Sigmoid colon (tissue), 7 donors: ENCODE data around the gene ARL4A. TPM values are rescaled to one million over a fixed set of nuclear protein-coding genes. Genes with fewer than 3 reads are reported as not detected.

Source experiments
- DNase-seq: peaks from one replicate; pipeline ENCODE4 v3.0.0-alpha.2; 2019
- H3K27ac ChIP-seq, 4 donors: fragments of 200-600 bp; sonication (generic); one replicate each; pipeline ENCODE4 v1.5.1; 2016 to 2019; ENCODE audit warnings: mild to moderate bottlenecking in 1 of 4
- H3K27me3 ChIP-seq, 3 donors: fragments of 200-600 bp; sonication (generic); one replicate each; pipeline ENCODE4 v1.5.1; 2019; ENCODE audit warnings: mild to moderate bottlenecking in 1 of 3
- H3K36me3 ChIP-seq, 4 donors: fragments of 200-600 bp; sonication (generic); one replicate each; pipeline ENCODE4 v1.5.1; 2016 to 2019
- H3K4me1 ChIP-seq, 4 donors: fragments of 200-600 bp; sonication (generic); one replicate each; pipeline ENCODE4 v1.5.1; 2017 to 2019
- H3K4me3 ChIP-seq, 4 donors: fragments of 200-600 bp; sonication (generic); one replicate each; pipeline ENCODE4 v1.5.1; 2017 to 2019; ENCODE audit warnings: mild to moderate bottlenecking in 2 of 4, moderate library complexity in 1 of 4
- H3K9me3 ChIP-seq, 4 donors: fragments of 200-600 bp in 3 of 4; sonication (generic) in 3 of 4; one replicate each; pipeline versions ENCODE4 v1.5.1 to v1.6.1; 2013 to 2019
- CTCF ChIP-seq, 4 experiments: fragments of 450-650 bp in 3 of 4; fragments of 200-600 bp in 1 of 4; IDR thresholded peaks; one replicate each; pipeline ENCODE4 v1.5.1; 2016 to 2019; ENCODE audit warnings: antibody characterized with exemption in 4 of 4, mild to moderate bottlenecking in 3 of 4, moderate library complexity in 2 of 4
- EP300 ChIP-seq, 4 donors: sonication (generic); formaldehyde crosslinking; IDR thresholded peaks; one replicate each; pipeline ENCODE4 v1.6.1; 2017; ENCODE audit warnings: antibody characterized with exemption in 4 of 4
- POLR2A ChIP-seq, 2 donors: fragments of 450-650 bp; IDR thresholded peaks; one replicate each; pipeline ENCODE4 v1.6.1; 2016; ENCODE audit warnings: antibody characterized with exemption in 2 of 2, mild to moderate bottlenecking in 2 of 2, moderate library complexity in 2 of 2
- POLR2AphosphoS5 ChIP-seq, 4 donors: sonication (generic); formaldehyde crosslinking; IDR thresholded peaks; one replicate each; pipeline ENCODE4 v1.6.1; 2017; ENCODE audit warnings: antibody characterized with exemption in 4 of 4
- WGBS, 2 donors: extraction: QIAGEN DNeasy Blood & Tissue Kit; methylation state at CpG; one replicate each; pipeline ENCODE4 v1.1.7; 2013; 5-methylcytosine and 5-hydroxymethylcytosine counted together
- intact Hi-C: fragments of 100-400 bp; cut with DNase I; formaldehyde crosslinking; loops from one replicate; pipeline ENCODE4 v1.15.1; 2023
- polyA plus RNA-seq, 3 donors: library from polyadenylated mRNA; stranded (reverse); fragments of 200-250 nt; gene quantifications; one replicate each; pipeline ENCODE4 v1.2.3, GENCODE V29; 2013
- total RNA-seq, 4 donors: library from RNA; depleted of rRNA; stranded (reverse); fragments of >200 nt; gene quantifications; one replicate each; pipeline ENCODE4 v1.1.0, GENCODE V29; 2016
- donor health status: healthy with polysubstance abuse.
- donor health status: Bipolar disorder and iron deficiency.
- donor health status: healthy.

ARL4A gene
- total and polyA plus RNA-seq, 7 donors: 33.2 to 124 (median 42.8) TPM

- Histone ChIP-seq H3K27ac (no peak overlapping the region), H3K4me1 (no peaks in the 10 kb centered on the region), H3K27me3 (no peaks in the 10 kb centered on the region), H3K4me3 (no peak overlapping the region), H3K9me3 (peaks cover 0 to 4% (median 0%) of the 10 kb centered on the region in 4 donors), H3K36me3 (no peaks in the 10 kb centered on the region)
- no peak for DNase-seq
- intact Hi-C loops: no loop called here
- TF ChIP-seq EP300 (IDR thresholded peaks at IDR 0.05) (no peak), POLR2A (IDR thresholded peaks at IDR 0.05) (no peak), CTCF (IDR thresholded peaks at IDR 0.05) (no peak), POLR2AphosphoS5 (IDR thresholded peaks at IDR 0.05) (no peak)
- WGBS, 2 donors: 79 to 88% methylated on average over 2 of the region's 2 CpGs
Observed at GRCh38 chr7:12701433-12701832, 14.0 kb downstream of the ARL4A start.

- DNase-seq: no peak
- H3K9me3 ChIP-seq: peaks cover 0 to 4% (median 0%) of the 10 kb centered on the region in 4 donors
- no peak overlapping the region for H3K4me3 ChIP-seq
- TF ChIP-seq POLR2AphosphoS5 (IDR thresholded peaks at IDR 0.05) (no peak), CTCF (IDR thresholded peaks at IDR 0.05) (no peak), EP300 (IDR thresholded peaks at IDR 0.05) (no peak), POLR2A (IDR thresholded peaks at IDR 0.05) (no peak)
- WGBS, 2 donors: 82 to 86% methylated on average over 2 of the region's 2 CpGs
- intact Hi-C loops: no loop called here
- H3K4me1 ChIP-seq: peaks cover 0 to 5% (median 0%) of the 10 kb centered on the region in 4 donors
- no peaks in the 10 kb centered on the region for H3K36me3 ChIP-seq
- no peak overlapping the region for H3K27ac ChIP-seq
- H3K27me3 ChIP-seq: no peaks in the 10 kb centered on the region
Observed at GRCh38 chr7:12703881-12704280, 16.4 kb downstream of the ARL4A start.

GRCh38 chr7:12705878-12706277 is 18.4 kb downstream of the ARL4A start:
- no peak overlapping the region for H3K27ac ChIP-seq

GRCh38 chr7:12706900-12707536 is 19.6 kb downstream of the ARL4A start:
- no peak for DNase-seq
- H3K9me3 ChIP-seq: no peaks in the 10 kb centered on the region
- intact Hi-C loops: no loop called here
- no peak overlapping the region for H3K27ac ChIP-seq
- H3K4me3 ChIP-seq: no peak overlapping the region
- peaks cover 0 to 5% (median 0%) of the 10 kb centered on the region in 4 donors for H3K4me1 ChIP-seq
- no peaks in the 10 kb centered on the region for H3K36me3 ChIP-seq
- TF ChIP-seq POLR2A (IDR thresholded peaks at IDR 0.05): no peak
- TF ChIP-seq EP300 (IDR thresholded peaks at IDR 0.05): no peak
- TF ChIP-seq POLR2AphosphoS5 (IDR thresholded peaks at IDR 0.05): no peak
- TF ChIP-seq CTCF (IDR thresholded peaks at IDR 0.05): no peak
- no peaks in the 10 kb centered on the region for H3K27me3 ChIP-seq

More at GRCh38 chr7:12705878-12706277, 18.4 kb downstream of the ARL4A start:
- intact Hi-C loops: no loop called here
- H3K27me3 ChIP-seq: no peaks in the 10 kb centered on the region
- H3K4me3 ChIP-seq: no peak overlapping the region
- DNase-seq: no peak
- no peaks in the 10 kb centered on the region for H3K36me3 ChIP-seq
- 88 to 91% methylated on average over 4 of the region's 4 CpGs for WGBS, 2 donors
- no peak for TF ChIP-seq POLR2A (IDR thresholded peaks at IDR 0.05)
- TF ChIP-seq EP300 (IDR thresholded peaks at IDR 0.05): no peak
- no peak for TF ChIP-seq CTCF (IDR thresholded peaks at IDR 0.05)
- TF ChIP-seq POLR2AphosphoS5 (IDR thresholded peaks at IDR 0.05): no peak
- peaks cover 0 to 5% (median 0%) of the 10 kb centered on the region in 4 donors for H3K4me1 ChIP-seq
- peaks cover 0 to 4% (median 0%) of the 10 kb centered on the region in 4 donors for H3K9me3 ChIP-seq

- H3K9me3 ChIP-seq: no peaks in the 10 kb centered on the region
- H3K4me3 ChIP-seq: no peak overlapping the region
- intact Hi-C loops: no loop called here
- no peaks in the 10 kb centered on the region for H3K36me3 ChIP-seq
- TF ChIP-seq EP300 (IDR thresholded peaks at IDR 0.05) (no peak), CTCF (IDR thresholded peaks at IDR 0.05) (no peak), POLR2A (IDR thresholded peaks at IDR 0.05) (no peak)
- H3K27me3 ChIP-seq: no peaks in the 10 kb centered on the region
- H3K27ac ChIP-seq: no peak overlapping the region
- H3K4me1 ChIP-seq: peaks cover 0 to 5% (median 0%) of the 10 kb centered on the region in 4 donors
- no peak for DNase-seq
Observed at GRCh38 chr7:12708314-12708713, 20.9 kb downstream of the ARL4A start.
